Lung microvascular endothelial cell (primary cell): ENCODE measurements around the gene HHIPL2. TPM values are rescaled to one million over a fixed set of nuclear protein-coding genes. Genes with fewer than 3 reads are reported as not detected.
A peak's percentile ranks its signal among the peaks of the same experiment; 100 is the strongest.

Experiments
- DNase-seq, 2 donors: peaks; one replicate each; pipeline versions ENCODE4 v3.0.0 to v3.0.0-alpha.2; 2010; ENCODE audit warnings: low read depth in 2 of 2
- total RNA-seq: library from RNA; depleted of rRNA; stranded (reverse); fragments of >200 nt; gene quantifications from 2 replicates; pipeline ENCODE4 v1.2.1, GENCODE V29; 2014

HHIPL2 gene
- not detected in 2 replicates for total RNA-seq

DNA sequence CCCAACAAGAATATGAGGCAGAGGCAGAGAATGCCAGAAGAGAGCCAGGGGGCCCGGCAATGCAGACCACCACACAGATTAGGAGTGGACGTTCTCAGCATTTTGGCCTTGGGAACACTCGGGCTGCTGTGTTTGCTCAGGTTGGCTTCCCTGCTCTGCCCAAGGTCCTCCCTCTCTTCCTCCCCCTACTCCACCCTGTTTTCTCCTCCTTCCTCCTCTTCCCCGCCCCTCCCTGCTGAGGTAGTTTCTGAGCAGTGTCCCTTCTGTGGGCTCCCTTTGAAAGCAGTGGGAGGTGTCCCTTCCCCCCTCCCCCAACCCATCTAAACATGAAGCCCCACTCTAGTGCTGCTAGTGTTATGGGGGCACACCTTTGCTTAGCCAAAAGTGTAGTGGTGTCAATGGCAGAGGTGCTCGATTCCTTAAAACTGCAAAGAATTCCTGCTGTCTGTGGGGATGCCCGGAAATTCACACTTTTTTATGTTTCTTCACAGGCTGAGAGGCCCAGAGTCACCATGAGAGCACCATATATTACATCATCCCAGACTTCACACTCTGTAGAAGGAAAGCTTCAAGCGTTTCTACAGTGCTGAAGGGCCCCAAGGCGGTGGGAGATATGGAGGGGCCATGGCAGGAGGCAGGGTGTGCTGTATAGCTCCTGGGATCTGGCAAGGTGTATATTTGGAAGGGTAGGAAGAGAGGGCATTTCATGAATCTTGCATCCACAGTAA lies at the start of gene HHIPL2:
HHIPL2 (minus strand) TSS at position 161 of the 728 bp plus-strand sequence; CDS start at position 101, 60 bp downstream.
- DNase-seq = no peak

GRCh38 chr1:222596696-222597095 lies 48.8 kb upstream of the HHIPL2 start:
- no peak for DNase-seq

- no peak for DNase-seq
These were observed 46.9 kb upstream of the HHIPL2 start for GRCh38 chr1:222594789-222595188.

DNA sequence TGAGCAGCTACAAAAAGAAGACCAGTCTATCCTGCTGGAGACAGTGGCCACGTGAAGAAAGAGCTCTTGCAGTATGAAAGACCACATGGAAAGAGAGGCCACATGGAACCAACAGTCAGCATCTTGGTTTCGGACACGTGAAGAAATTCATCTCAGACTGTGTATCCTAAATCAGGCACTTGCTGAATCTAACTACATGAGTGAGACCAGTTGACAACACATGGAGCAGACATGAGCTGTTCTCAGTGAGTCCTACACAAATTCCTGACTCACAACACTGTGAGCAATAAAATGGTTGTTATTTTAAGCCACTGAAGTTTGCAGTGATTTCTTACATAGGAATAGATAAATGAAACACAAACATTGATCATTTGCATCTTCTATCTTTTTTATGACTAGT lies 44.3 kb upstream of the HHIPL2 start:
- no peak for DNase-seq

DNA sequence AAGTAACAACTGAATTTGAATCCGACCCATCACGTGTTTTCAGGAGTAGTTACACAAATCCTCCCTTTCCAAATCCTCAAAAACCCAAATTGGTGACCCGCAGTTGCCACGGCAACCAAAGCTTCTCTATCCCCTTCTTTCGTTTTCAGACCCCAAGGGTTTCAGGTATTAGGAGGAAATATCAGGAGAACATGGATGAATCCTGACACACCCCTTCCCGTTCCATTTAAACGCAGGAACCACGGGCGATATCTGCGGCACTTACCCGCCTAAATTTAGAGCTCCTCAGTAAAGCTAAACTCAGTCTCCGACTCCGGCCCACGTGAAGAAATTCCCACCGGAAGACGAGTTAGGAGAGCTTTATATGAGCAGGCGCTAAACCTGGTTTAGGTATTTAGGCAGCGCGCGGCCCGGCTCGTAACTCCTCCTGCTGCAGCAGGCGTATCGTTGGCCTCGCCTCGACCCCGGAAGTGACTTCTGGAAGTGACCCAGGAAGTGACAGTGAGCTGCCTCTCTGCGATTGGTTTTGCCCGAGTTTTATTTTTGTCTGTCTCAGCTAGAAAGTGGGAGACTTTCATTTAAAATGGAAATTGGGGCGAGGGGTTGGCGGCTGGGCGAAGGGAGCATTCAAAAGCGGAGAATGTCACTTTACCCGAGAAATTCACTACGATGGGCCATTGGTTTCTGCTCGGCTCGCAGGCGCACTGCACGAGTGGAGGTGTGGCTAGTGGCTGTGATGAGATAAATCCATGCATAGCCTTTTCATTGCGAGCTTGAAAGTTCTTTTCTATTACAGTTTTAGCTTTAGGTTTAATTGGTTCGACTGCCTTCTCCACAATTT lies 41.8 kb upstream of the HHIPL2 start, which contains the start of gene TAF1A:
TAF1A (minus strand) TSS at position 472 of the 841 bp plus-strand sequence.
- DNase-seq = peak; percentile 68 to 71

DNA sequence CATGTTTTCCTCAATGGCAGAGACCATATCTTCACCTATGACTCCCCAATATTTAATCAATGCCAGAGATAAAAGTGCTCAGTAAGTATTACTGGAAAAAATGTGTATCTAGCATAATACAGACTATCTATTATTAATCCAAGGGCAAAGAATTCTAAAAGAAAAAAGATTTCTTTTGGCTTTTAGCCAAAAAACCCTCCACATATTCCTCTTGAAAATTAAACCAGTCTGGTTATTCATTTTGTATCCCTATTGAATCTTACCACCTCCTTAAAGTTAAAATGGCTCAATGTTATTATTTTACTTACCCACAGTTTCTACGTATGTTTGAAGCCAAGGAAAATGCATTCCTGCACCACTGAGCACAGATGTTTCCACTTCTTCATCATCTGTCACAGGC lies 40.2 kb upstream of the HHIPL2 start:
- DNase-seq = no peak

DNA sequence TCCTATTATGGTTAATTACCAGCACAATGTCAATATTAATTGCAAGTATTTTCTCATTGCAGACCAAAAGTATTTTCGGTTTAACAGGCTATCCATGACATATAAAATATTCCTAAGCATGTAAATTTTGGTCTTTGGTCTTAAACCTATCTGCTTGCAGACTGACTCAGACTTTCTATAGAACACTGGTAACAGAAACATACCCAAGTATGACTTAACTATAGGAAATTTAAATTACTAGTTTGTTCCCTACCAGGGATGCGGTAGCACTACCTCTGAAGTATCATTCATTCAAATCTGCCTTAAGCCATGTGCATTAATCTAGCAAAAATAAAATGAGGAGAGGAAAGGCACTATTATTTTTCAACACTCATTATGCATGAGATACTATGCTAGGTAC lies 38.9 kb upstream of the HHIPL2 start:
- DNase-seq = no peak

DNA sequence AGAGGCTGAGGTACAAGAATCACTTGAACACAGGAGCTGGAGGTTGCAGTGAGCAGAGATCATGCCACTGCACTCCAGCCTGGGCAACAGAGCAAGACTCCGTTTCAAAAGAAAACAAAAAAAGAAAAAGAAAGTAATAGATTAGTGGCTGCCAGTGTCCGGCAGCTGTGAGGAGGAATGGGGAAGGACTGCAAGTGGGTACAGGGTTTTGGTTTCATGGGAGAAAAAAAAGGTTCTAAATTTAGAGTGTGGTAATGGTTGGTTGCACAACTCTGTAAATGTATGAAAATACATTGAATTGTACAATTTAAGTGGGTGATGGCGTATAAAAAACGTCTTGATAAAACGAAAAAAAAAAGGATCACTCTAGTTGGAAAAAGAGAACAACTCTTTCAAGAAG lies 35.2 kb upstream of the HHIPL2 start:
- no peak for DNase-seq

DNA sequence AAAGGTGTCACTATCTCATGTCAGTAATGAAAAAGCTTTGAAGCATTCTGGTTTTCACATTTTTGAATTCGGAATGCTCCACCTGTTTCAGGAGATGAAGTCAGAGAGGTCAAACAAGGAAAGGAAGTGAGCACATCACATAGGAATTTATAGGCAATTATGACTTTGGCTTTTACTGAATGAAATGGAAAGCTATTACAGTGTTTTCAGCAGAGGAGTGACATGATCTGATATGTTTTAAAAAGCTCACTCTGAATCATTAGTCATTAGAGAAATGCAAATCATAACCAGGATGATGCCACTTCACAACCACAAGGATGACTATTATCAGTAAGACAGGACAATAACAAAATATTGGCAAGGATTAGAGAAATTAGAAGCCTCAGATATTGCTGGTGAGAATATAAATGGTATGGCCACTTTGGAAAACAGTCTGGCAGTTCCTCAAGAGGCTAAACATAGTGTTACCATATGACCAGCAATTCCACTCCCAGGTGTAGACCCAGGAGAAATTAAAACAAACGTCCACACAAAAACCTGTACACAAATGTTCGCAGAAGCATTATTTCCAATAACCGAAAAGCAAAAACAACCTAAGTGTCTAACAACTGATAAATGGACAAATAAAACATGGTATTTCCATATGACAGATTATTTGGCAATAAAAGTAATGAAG lies 34.3 kb upstream of the HHIPL2 start:
- peak; percentile 54 to 80 for DNase-seq

GRCh38 chr1:222579316-222579715 lies 31.4 kb upstream of the HHIPL2 start:
- no peak for DNase-seq

DNA sequence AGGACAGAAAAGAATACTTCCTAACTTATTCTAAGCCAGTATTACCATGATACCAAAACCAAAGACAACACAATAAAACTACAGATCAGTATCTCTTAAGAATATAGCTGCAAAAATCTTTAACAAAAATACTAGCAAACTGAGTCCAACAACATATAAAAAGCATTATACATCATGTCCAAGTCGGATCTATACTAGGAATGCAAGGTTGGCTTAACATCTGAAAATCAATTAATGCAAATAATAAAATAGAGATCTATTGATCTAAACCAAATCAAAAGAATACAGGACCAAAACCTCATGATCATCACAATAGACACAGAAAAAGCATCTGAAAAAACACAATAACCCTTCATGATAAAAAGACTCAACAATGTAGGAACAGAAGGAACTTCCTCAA lies 22.9 kb upstream of the HHIPL2 start:
- no peak for DNase-seq

DNA sequence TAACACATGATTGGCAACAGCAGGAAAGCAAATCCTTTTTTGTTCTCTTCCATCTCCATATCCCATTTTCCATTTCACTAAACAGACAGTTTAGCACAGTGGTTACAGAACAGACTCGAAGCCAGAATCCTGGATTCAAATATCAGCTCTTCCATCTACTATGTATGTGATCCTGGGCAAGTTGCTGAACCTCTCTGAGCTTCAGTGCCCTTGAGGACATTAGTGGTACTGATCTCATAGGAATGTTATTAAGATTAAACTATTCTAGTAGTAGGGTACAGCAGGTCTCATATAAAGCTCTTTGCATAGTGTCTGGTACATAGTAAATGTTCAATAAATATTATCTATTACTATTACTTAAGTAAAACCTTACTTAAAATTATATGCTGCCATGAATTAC lies 13.8 kb upstream of the HHIPL2 start:
- no peak for DNase-seq

- no peak for DNase-seq
These were observed 9.7 kb upstream of the HHIPL2 start for GRCh38 chr1:222557574-222557973.

GRCh38 chr1:222557148-222557547 lies 9.2 kb upstream of the HHIPL2 start:
- DNase-seq = peak; percentile 31 to 46

DNA sequence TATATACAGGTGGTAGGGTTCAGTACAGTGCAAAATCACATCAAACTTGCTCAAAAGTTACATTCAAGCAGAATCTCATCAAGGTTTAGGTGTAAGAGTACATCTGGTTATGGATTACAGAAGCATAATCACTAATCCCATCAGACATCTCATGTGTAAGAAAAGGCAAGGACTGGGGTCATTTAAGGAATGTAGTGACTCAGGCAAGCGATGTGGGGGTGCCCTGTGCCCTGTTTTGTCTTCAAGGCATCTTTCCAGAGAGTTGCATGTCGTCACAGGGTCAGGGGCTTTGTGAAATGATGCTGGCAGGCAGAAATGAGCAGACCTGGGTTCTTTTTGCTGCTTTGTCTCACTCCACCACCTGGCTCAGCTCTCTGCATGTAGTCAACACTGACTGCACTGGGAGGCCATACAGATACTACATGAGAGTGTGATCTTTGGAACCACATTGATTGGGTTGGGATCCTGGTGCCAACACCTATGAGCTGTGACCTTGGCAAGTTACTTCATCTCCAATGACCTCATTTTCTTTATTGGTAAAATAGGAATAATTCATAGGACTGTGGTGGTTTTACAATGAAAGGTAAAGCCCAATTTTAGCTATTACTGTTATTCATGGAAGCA lies 8.2 kb upstream of the HHIPL2 start:
- DNase-seq = no peak

- DNase-seq = no peak
These were observed 6.3 kb upstream of the HHIPL2 start for GRCh38 chr1:222554177-222554576.

DNA sequence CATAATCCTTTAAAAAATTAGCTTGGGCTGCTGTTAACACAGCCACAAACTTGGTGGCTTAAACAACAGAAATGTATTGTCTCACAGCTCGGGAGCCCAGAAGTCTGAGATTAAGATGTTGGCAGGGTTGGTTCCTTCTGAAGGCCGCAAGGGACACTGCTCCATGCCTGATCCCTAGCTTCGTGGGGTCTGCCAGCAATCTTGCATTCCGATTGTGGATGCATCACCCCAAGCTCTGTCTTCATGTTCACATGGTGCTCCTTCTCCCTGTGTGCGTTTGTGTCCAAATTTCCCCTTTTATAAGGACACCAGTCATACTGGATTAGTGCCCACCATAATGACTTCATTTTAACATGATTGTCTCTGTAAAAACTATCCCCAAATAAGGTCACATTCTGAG lies 5.0 kb upstream of the HHIPL2 start:
- DNase-seq = no peak

GRCh38 chr1:222547260-222547614 lies 667 bp downstream of the HHIPL2 start:
- no peak for DNase-seq

- DNase-seq = no peak
These were observed 1.2 kb downstream of the HHIPL2 start for GRCh38 chr1:222546548-222547259.

DNA sequence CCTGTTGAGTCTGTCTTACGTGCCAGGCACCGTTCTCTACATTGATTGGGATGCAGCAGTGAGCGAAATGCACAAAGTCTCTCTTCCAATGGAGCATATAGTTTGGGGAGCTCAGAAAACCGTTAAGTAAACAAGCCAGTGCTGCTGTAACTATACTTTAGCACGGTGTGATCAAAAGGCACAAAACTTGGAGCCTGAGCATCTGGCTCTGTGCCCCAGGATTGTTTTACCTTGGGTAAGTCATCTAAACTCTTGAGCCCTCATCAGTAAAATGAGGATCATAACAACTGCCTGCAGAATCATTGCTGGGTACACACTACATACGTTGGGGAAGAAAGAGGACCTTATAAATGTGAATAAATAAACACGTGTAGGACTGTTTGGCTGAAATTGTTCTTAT lies 1.8 kb downstream of the HHIPL2 start:
- DNase-seq = no peak

DNA sequence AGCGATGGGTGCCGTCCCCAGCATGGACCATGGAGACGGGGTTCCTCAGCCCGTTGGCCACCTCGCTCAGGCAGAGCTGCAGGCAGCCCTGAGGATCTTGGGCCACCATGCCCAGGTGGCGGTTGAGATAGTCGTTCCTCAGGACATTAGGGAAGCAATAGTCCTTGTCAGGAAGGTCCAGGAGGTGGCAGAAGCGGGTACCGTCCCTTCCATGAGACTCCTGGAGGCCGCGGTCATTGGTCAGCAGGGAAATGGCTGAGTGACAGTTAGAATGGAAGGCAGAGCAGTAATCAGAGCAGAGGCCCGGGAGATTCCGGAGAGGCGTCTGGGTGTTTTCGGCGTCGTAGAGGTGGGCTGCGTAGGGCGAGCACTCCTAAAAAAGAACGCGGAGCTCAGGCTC lies 4.1 kb downstream of the HHIPL2 start:
- DNase-seq = peak in 1 of 2 donors; percentile 19
